NCI-H2107 (cell line): Measurements from ENCODE around the gene UBE2R2.

Experiments
- DNase-seq: peaks from one replicate; lab custom pipeline; 2025; lab: John Stamatoyannopoulos, UW

Gene UBE2R2

GRCh38 chr9:33884856-33885701 is 68.1 kb downstream of the UBE2R2 start:
- peak; percentile 10 for DNase-seq

GRCh38 chr9:33885948-33886347 is 69.0 kb downstream of the UBE2R2 start:
- DNase-seq: no peak

DNA sequence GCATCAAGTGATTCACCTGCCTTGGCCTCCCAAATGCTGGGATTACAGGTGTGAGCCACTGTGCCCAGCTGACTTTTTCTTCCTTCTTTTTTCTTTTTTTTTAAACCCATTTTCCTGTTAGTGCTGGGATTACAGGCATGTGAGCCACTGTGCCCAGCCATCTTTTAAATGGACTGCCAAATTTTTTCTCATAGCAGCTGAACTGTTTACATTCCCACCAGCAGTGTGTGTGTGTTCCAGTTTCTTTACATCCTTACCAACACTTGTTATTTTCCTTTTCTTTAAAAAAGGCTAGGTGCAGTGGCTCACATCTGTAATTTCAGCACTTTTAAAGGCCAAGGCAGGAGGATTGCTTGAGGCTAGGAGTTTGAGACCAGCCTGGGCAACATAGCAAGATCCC is 76.9 kb downstream of the UBE2R2 start:
- DNase-seq: no peak

GRCh38 chr9:33894316-33894715 is 77.4 kb downstream of the UBE2R2 start:
- DNase-seq: no peak

- DNase-seq: no peak
These were observed 86.3 kb downstream of the UBE2R2 start for GRCh38 chr9:33903157-33903780.

GRCh38 chr9:33905137-33905536 is 88.2 kb downstream of the UBE2R2 start:
- no peak for DNase-seq

DNA sequence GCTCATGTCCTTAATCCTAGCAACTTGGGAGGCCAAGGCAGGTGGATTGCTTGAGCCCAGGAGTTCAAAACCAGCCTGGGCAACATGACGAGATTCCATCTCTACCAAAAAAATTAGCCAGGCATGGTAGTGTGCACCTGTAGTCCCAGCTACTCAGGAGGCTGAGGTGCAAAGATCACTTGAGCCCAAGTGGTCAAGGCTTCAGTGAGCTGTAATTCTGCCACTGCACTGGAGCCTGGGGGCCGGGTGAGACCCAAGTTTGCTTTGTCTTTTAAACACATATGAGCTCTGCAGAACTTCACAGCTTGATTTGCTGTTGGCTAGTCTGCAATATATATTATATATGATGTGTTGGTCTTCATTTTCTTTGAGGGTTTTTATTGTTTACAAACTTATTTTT is 89.8 kb downstream of the UBE2R2 start:
- DNase-seq: no peak

DNA sequence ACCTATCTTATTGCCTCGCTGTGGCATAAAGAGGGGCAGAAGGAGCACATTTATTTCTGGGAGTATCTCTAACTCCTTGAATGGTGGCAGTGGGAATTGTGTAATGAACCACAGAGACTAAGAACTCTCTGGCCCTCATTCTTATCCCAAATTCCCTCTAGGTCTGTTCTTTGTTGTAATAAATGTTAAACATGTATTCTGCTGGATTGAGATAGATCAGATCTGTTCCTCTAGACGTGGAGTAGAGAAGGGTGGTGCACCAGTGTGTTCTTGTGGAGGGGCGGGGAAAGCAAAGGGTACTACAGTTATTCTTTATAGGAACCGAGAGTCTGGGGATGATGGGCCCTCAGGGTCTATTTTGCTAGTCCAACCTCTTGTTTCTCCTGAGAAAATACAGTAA is 90.4 kb downstream of the UBE2R2 start:
- DNase-seq: no peak

DNA sequence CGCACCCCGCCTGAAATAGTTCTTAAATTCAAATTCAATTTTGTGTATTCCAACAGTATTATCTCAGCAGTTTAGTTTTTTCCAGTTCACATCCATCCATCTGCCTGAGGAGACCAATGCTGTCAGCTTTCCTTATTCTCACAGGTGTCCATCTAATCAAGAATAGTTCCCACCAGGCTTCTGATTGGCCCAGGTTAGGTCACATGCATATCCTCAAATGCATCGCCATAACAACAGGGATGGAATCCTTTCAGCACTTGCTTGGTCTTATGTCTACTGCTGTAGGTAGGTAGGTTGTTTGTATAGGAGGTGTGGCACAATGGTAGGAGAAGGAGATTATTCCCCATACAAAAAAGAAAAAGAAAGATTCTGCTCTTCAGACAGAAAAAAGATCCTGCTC is 91.2 kb downstream of the UBE2R2 start:
- no peak for DNase-seq

DNA sequence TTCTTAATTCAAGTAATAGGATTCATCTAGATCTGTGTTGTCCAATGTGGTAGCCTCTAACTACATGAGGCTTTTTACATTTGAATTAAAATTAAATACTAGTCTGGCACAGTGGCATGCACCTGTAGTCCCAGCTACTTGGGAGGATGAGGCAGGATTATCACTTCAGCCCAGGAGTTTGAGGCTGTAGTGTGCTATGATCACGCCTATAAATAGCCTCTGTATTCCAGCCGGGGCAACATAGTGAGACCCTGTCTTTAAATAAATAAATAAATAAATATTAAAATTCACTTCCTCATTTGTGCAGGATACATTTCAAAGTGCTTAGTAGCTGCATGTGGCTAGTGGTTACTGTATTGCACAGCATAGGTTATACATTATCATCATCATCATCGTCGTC is 91.8 kb downstream of the UBE2R2 start:
- no peak for DNase-seq

DNA sequence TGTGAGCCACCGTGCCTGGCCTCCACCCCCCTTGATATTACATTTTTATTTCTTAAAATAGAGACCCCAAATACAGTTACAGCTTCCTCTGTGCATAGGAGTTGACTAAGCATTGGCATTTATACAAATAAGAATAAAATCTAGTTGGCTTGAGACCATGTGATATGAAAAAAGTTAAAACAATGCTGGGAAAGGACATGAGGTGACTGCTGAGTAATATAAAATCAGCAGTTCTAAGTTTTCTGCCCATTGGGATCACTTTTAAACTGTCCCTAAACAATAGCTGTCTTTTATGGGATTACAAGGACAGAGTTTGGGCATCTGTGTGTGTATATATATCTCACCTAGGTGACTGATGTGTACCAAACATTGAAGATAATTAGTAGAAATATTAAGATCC is 96.6 kb downstream of the UBE2R2 start:
- no peak for DNase-seq

GRCh38 chr9:33914887-33915628 is 98.1 kb downstream of the UBE2R2 start:
- DNase-seq: no peak

GRCh38 chr9:33917036-33917435 is 100.1 kb downstream of the UBE2R2 start:
- DNase-seq: no peak

- DNase-seq: no peak
These were observed 102.4 kb downstream of the UBE2R2 start for GRCh38 chr9:33919276-33919897.

DNA sequence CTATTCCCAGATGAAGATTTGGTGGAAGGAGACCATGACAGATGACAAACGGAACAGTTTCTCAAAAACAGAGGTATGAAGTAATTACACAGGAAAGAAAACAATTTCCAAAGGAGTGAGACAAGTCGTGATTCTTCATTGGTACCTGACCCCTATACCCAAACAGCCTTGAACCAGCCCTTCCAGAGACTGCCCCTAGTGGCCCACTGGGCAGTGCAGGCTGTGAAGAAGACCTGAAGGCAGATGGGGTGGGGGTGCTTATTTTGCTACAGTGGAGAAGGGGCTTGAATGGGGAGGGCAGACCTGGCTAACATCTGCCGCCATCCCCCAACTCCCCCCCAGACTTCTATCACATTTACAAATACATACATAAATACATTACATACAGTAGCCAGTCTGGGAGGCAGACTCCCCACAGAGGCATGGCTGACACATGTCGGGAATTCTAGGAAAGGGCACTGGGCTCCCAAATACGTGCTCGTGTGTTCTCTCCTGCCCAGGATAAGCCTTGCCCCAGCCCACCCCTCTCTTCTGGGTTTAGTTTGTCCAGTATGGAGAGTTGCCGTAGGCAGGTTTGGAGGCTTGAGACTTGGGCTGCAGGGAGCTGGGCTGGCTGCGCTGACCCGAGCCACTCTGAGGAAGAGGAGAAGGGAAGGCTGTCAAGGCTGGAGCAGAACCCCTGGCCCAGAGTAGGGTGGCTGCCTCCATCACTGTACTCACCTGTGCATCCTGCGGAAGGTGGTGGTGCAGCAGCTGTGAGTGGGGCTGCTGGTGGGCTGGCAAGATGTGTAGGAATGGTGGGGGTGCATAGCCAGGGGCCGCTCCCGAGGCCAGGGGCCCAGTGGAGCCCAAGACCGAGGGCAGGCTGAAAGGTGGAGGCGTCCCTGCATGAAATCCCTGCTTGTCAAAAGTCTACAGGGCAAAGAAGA is 105.3 kb downstream of the UBE2R2 start:
- no peak for DNase-seq

DNA sequence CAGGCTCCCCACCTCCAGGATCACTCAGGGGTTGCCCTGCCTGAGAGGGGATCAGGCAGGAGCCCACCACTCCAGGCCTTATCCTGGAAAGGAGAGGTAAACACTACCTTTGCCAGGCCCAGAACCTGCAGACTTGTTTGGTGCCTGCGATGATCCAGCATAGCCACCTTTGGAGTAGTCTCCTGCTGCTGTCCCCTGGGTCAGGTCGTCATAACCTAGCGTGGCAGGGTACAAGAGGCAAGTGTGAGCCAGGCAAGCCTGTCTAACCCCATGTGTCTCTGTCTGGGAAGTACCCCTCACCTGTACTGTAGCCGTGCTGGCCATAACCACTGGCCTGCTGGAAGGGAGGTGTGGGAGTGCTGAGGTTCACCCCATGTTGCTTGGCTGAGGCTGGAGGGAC is 106.1 kb downstream of the UBE2R2 start:
- DNase-seq: no peak

DNA sequence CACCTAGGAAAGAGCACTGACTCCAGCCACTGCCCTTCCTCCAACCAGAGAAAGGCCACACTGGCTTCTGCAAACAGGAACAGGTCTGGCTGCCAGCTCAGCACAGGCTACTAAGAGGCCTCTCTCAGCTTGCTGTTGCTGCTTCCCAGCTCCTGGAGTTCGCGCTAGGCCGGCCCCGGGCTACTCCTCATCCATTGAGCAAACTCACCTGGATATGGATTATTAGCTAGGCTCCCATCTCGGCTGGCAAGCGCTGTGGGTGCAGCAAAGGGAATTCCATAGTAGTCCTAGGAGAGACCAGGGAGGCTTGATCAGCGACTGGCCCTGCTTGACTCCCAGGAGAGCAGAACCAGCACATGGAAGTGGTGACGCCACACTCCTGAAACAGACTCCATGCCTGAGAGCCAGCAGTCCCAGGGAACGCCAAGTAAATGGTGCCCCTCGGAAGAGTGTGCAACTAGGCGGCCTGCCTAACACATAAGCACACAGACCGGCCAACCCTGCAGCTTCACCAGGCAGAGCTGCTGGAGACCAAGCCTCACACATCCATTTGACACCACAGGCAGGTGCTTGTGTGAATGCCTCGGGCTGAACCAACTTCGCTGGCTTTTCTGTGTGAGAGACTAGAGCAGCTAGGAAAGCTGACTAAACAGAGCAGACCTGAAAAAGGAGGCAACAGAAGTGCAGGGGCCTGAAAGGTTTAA is 107.2 kb downstream of the UBE2R2 start:
- DNase-seq: no peak

- DNase-seq: no peak
These were observed 108.2 kb downstream of the UBE2R2 start for GRCh38 chr9:33924978-33925797.

- no peak for DNase-seq
These were observed 110.0 kb downstream of the UBE2R2 start for GRCh38 chr9:33926746-33927485.
